ENCODE data around the gene SERGEF. TPM values are rescaled to one million over a fixed set of nuclear protein-coding genes. Genes with fewer than 3 reads are reported as not detected.

The SERGEF gene
- total RNA-seq, 2 donors from 2014 or later, result 23.2 to 36.2 TPM

GRCh38 chr11:17743026-17743807, 269.6 kb downstream of the SERGEF start:
- Histone ChIP-seq H3K27me3 (no peaks in the 10 kb centered on the region), H3K9me3 (no peaks in the 10 kb centered on the region), H3K27ac (no peak overlapping the region), H3K4me1 (no peaks in the 10 kb centered on the region), H3K4me3 (no peak overlapping the region), H3K36me3 (no peaks in the 10 kb centered on the region), H3K9ac (ENCODE audit: low read depth in 2 of 2, low read length in 2 of 2) (no peak overlapping the region)
- TF ChIP-seq, protein P1, sequence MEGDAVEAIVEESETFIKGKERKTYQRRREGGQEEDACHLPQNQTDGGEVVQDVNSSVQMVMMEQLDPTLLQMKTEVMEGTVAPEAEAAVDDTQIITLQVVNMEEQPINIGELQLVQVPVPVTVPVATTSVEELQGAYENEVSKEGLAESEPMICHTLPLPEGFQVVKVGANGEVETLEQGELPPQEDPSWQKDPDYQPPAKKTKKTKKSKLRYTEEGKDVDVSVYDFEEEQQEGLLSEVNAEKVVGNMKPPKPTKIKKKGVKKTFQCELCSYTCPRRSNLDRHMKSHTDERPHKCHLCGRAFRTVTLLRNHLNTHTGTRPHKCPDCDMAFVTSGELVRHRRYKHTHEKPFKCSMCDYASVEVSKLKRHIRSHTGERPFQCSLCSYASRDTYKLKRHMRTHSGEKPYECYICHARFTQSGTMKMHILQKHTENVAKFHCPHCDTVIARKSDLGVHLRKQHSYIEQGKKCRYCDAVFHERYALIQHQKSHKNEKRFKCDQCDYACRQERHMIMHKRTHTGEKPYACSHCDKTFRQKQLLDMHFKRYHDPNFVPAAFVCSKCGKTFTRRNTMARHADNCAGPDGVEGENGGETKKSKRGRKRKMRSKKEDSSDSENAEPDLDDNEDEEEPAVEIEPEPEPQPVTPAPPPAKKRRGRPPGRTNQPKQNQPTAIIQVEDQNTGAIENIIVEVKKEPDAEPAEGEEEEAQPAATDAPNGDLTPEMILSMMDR (IDR thresholded peaks at IDR 0.05), result no peak
- no peak for DNase-seq
- intact Hi-C loops (cut with DNase I), result no loop called here

DNA sequence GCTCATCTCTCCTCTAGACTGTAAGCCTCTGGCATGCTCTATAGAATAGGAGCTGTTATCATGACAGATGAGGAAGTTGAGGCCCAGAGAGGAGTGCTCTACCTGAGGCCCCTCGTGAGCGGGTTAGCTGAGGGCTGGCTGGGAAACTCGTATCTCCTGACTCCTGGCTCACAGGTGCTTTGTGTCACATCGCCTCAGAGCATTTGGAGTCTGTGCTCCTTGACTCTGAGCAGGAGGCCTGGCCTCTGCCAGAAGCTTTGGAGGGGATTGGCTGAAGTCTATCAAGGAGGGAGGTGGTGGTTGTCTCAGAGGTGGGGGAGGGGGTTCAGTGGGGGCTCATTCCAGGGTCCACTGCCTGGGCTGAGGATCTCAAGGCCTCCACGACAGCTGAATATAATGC, 270.8 kb downstream of the SERGEF start:
- Histone ChIP-seq H3K9ac (ENCODE audit: low read depth in 2 of 2, low read length in 2 of 2) (no peak overlapping the region), H3K4me3 (no peak overlapping the region), H3K4me1 (no peaks in the 10 kb centered on the region), H3K27me3 (no peaks in the 10 kb centered on the region), H3K9me3 (no peaks in the 10 kb centered on the region), H3K27ac (no peak overlapping the region), H3K36me3 (no peaks in the 10 kb centered on the region)
- DNase-seq, result no peak
- intact Hi-C loops (cut with DNase I), result no loop called here
- TF ChIP-seq, protein P1 (IDR thresholded peaks at IDR 0.05), result no peak

DNA sequence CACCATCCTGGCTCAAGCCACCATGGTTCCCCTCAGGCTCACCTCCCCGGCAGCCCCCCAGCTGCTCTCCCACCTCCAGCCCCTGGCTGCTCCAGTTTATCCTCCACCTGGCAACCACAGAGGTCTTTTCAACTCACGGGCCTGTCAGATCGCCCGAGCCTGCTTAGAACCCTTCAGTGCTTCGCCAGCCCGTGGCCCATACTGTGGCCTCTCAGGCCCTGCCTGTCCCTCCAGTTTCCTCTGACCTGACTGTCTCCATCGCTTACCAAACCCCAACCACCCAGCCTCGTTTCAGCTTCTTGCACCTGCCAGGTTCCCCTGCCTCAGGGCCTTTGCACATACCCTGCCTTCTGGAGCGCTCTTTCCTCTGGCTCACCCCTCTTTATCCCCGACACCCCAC, 271.4 kb downstream of the SERGEF start:
- Histone ChIP-seq H3K27ac (no peak overlapping the region), H3K4me1 (no peaks in the 10 kb centered on the region), H3K27me3 (peaks cover 1% of the 10 kb centered on the region), H3K9me3 (no peaks in the 10 kb centered on the region), H3K9ac (ENCODE audit: low read depth in 2 of 2, low read length in 2 of 2) (no peak overlapping the region), H3K36me3 (no peaks in the 10 kb centered on the region), H3K4me3 (no peak overlapping the region)
- no peak for DNase-seq
- intact Hi-C loops (cut with DNase I), result no loop called here
- TF ChIP-seq, protein P1 (IDR thresholded peaks at IDR 0.05), result no peak

- TF ChIP-seq, protein P1 (IDR thresholded peaks at IDR 0.05), result no peak
- Histone ChIP-seq H3K4me1 (no peaks in the 10 kb centered on the region), H3K9ac (ENCODE audit: low read depth in 2 of 2, low read length in 2 of 2) (no peak overlapping the region), H3K9me3 (no peaks in the 10 kb centered on the region), H3K27ac (no peak overlapping the region), H3K36me3 (no peaks in the 10 kb centered on the region), H3K4me3 (no peak overlapping the region), H3K27me3 (peaks cover 9% of the 10 kb centered on the region)
- no peak for DNase-seq
- intact Hi-C loops (cut with DNase I), result no loop called here
Observed at GRCh38 chr11:17740649-17741235, 272.1 kb downstream of the SERGEF start.

DNA sequence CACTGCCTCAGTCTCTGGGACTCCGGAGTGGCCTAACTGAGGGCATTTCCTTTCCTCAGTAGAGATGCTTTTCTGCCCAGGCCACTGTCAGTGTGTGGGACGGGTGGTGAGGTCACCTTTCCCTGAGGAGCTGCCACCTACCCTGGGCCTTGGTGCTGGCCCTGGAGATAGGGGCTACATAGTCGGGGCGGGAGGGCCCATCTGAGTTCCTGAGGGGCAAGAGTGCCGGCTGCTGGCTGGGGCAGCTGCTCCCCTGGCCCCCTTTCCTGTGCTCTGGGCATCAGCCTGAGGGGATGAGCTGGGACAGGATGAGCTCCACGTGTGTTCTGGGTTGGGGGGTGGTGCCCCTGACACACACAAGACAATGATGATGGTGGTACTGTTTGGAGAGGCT, 272.9 kb downstream of the SERGEF start:
- no peak overlapping the region for H3K9ac ChIP-seq (ENCODE audit: low read depth in 2 of 2, low read length in 2 of 2)
- DNase-seq, result no peak
- no peak overlapping the region for H3K4me3 ChIP-seq
- TF ChIP-seq, protein P1 (IDR thresholded peaks at IDR 0.05), result no peak
- H3K27ac ChIP-seq, result no peak overlapping the region
- intact Hi-C loops (cut with DNase I), result loop anchor here (10.0 kb wide), 1 partner anchor 145 kb away; no protein-coding TSS in a partner anchor
- no peaks in the 10 kb centered on the region for H3K9me3 ChIP-seq
- H3K4me1 ChIP-seq, result no peaks in the 10 kb centered on the region
- no peaks in the 10 kb centered on the region for H3K36me3 ChIP-seq
- H3K27me3 ChIP-seq, result peaks cover 16% of the 10 kb centered on the region
